GM10266 (cell line): ENCODE measurements around the gene KIAA0040.

Experiments used
- DNase-seq: peaks from one replicate; pipeline ENCODE4 v3.0.0; 2012; ENCODE audit errors: extremely low spot score
- TF ChIP-seq, protein P1 (sequence below): IDR thresholded peaks from 2 replicates; pipeline ENCODE4 v1.5.1; 2012; ENCODE audit warnings: mild to moderate bottlenecking, low read depth; ENCODE audit not compliant: control insufficient read depth, insufficient read depth; ENCODE audit errors: missing control alignments

KIAA0040 gene

DNA sequence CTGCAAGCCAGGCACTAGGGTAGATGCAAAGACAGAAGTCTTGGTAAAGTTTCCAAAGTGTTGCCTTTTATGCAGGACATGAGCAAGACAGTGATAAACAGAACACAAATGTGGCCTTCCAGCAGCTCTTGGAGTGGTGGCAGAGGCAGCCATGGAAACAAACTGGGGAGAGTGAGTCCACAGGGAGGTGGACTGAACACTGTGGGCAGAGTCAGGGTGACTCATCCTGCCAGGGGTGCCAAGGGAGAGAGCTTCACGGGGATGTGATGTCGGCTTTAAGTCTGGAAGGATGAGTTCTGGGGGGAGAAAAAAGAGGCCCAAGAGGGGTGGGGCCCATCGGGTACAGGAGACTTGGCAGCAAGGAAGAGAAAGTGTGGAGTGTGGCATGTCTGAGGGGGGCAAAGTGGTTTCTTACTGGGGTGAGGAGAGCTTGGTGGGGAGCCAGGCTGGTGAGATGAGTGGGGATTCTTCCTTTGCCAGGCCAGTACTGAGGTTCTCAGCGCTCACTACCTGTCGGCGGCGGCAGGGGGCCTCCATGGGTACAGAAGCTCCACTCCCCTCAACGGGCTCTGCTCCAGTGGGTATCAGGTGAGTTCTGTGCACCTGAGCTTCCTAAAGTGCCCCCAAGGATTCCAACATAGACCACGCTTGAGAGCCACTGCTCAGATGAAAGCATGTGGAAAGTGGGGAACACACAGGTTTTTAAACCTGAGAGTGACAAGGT is 41.8 kb downstream of the KIAA0040 start:
- TF ChIP-seq, protein P1, sequence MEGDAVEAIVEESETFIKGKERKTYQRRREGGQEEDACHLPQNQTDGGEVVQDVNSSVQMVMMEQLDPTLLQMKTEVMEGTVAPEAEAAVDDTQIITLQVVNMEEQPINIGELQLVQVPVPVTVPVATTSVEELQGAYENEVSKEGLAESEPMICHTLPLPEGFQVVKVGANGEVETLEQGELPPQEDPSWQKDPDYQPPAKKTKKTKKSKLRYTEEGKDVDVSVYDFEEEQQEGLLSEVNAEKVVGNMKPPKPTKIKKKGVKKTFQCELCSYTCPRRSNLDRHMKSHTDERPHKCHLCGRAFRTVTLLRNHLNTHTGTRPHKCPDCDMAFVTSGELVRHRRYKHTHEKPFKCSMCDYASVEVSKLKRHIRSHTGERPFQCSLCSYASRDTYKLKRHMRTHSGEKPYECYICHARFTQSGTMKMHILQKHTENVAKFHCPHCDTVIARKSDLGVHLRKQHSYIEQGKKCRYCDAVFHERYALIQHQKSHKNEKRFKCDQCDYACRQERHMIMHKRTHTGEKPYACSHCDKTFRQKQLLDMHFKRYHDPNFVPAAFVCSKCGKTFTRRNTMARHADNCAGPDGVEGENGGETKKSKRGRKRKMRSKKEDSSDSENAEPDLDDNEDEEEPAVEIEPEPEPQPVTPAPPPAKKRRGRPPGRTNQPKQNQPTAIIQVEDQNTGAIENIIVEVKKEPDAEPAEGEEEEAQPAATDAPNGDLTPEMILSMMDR: no peak
- no peak for DNase-seq

DNA sequence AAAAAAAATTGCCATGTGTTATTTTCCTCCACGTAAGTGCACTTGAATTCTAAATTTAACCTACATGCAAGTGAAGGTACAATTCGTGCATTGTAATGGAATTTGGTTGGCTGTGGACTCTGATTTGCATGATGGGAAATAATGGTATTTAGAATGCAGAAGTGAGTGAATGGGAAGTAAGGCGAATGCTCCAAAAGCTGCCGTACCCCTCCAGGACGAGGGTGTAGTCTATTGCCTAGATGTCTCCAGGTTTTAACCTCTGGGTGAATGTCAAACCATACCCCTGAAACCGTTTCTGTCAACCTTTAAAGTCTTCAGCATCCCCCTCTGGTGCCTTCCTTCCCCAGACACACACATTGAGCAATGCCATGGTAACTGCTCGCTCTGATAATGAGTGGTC is 44.5 kb downstream of the KIAA0040 start:
- TF ChIP-seq, protein P1: no peak
- no peak for DNase-seq

- no peak for DNase-seq
- TF ChIP-seq, protein P1: no peak
Measured at GRCh38 chr1:175147569-175147968, 45.0 kb downstream of the KIAA0040 start.

DNA sequence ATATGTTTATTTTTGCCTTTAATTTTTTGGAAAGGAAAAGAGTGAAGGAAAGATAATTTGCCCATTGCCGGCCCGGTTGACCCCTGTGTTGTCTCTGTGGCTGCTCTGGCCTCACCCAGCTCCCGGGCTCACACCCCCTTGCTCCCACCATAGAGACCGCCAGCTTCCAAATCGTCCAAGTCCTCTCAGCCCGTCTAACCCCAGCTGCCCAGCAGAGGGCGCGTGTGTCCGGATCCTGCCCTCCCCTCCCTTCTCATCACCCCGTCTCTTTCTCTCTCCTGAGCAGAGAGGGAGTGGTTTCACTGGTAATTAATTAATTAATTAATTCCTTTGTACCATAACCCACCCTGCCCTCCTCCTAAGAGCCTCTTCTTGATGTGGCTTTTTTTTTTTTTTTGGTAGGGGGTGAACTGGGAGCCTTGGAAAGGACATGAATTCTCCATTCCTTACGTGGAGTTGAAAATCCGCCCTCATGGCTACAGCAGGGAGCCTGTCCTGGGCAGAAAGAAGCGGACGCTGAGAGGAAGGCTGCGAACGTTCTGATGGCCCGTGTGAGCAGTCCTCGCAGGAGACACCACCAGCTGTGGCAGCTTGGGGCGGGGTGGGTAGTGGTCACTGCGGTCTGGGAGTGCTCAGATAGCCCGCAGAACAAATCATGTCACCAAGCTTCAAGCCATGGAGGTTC is 45.9 kb downstream of the KIAA0040 start:
- TF ChIP-seq, protein P1: peak; percentile 95
- peak; percentile 74 for DNase-seq

- DNase-seq: no peak
- TF ChIP-seq, protein P1: no peak
Measured at GRCh38 chr1:175145899-175146528, 46.6 kb downstream of the KIAA0040 start.

DNA sequence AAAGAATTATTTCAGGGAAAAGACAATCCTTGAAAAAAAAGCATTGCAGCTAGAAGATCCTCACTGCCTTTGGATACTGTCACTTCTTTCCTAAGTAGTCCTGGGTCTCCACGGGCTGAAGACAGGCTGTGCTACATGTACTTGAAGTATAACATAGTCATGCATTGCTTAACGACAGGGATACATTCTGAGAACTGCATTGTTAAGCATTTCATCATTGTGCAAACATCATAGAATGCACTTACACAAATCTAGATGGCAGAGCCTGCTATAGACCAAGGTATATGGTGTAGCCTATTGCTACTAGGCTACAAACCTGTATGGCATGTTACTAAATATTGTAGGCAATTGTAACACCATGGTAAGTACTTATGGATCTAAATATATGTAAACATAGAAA is 54.0 kb downstream of the KIAA0040 start:
- DNase-seq: no peak

More for the DNA sequence above, 54.0 kb downstream of the KIAA0040 start:
- TF ChIP-seq, protein P1: no peak
